ENCODE data around the gene SEC16B. TPM values are rescaled to one million over a fixed set of nuclear protein-coding genes. Genes with fewer than 3 reads are reported as not detected.

SEC16B gene
- total and polyA plus RNA-seq, 2 donors: 0.28 to 1.6 TPM

DNA sequence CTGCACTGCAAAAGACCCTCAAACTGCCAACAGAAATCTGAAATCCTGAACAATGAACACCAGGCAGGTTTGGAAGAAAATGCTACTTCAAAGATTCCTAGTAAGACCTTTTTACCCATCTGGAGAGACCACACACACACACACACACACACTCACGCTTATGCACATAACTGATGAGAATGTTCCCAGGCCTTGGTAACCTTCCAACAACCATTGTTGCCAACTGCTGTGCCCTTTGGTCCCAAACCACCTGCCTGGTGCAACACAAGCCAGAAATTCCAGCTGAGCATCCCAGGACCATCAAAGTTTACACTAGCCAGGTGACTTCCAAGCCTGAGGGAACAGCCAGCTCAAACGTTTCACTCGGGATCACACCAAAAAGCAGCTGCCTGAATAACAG is 56.9 kb downstream of the SEC16B start:
- H3K27ac ChIP-seq (ENCODE audit: low read depth in 1 of 2, low read length in 1 of 2): no peak overlapping the region
- no peaks in the 10 kb centered on the region for H3K36me3 ChIP-seq (ENCODE audit: control insufficient read depth in 2 of 2, insufficient read depth in 2 of 2, low read length in 1 of 2)
- H3K4me1 ChIP-seq (ENCODE audit: control insufficient read depth in 2 of 2, insufficient read depth in 2 of 2, low read length in 2 of 2): no peaks in the 10 kb centered on the region
- 67% methylated on average over 3 of the region's 3 CpGs for WGBS
- H3K9me3 ChIP-seq (ENCODE audit: control insufficient read depth in 2 of 2, insufficient read depth in 1 of 2, low read length in 1 of 2): no peaks in the 10 kb centered on the region
- no peak for DNase-seq (ENCODE audit: low read depth in 6 of 9, low spot score in 9 of 9)
- H3K4me3 ChIP-seq (ENCODE audit: low read length in 2 of 2): no peak overlapping the region
- no peaks in the 10 kb centered on the region for H3K27me3 ChIP-seq (ENCODE audit: control insufficient read depth in 2 of 2, insufficient read depth in 1 of 2, low read length in 1 of 2)

DNA sequence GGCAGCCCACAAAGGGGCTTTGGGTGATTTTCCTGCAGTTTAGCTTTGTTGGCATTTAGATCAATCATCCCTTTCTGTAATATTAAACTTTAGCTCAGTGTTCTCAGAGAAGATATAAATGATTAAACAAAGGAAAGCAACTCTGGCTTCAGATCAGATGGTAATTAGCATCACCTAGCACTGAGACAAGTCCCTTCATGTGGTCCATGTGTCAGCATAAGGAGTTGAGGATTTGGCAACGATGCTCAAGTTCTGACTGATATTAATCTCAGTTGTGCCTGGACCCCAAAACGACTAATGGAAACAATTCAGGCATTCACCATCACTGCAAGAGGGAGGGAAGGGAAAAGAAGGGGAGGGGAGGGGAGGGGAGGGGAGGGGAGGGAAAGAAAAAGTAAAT is 60.4 kb downstream of the SEC16B start:
- no peak overlapping the region for H3K27ac ChIP-seq (ENCODE audit: low read depth in 1 of 2, low read length in 1 of 2)
- no peaks in the 10 kb centered on the region for H3K27me3 ChIP-seq (ENCODE audit: control insufficient read depth in 2 of 2, insufficient read depth in 1 of 2, low read length in 1 of 2)
- peaks cover 0 to 2% of the 10 kb centered on the region in 2 donors for H3K4me1 ChIP-seq (ENCODE audit: control insufficient read depth in 2 of 2, insufficient read depth in 2 of 2, low read length in 2 of 2)
- WGBS: 59% methylated on average over 2 of the region's 2 CpGs
- no peaks in the 10 kb centered on the region for H3K36me3 ChIP-seq (ENCODE audit: control insufficient read depth in 2 of 2, insufficient read depth in 2 of 2, low read length in 1 of 2)
- H3K4me3 ChIP-seq (ENCODE audit: low read length in 2 of 2): no peak overlapping the region
- no peak for DNase-seq (ENCODE audit: low read depth in 6 of 9, low spot score in 9 of 9)
- no peaks in the 10 kb centered on the region for H3K9me3 ChIP-seq (ENCODE audit: control insufficient read depth in 2 of 2, insufficient read depth in 1 of 2, low read length in 1 of 2)

DNA sequence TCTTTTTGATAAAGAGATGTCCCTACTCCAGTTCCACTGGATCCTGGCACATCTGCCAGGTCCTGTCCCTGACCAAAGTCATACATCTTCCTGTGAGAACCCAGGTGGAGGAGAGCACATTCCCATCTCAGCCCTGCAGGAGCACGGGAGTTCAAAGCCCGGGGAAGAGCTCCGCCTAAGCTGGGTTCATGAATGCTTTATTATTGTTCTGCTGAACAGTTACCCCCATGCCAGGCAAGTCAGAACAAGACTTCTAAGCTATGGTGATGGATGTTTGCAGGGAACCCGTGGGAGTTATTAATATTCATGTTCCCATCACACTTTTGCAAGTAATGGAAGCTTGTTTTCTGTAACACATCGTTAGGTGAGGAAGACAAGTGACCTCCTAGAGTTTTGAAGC is 62.9 kb downstream of the SEC16B start:
- no peaks in the 10 kb centered on the region for H3K27me3 ChIP-seq (ENCODE audit: control insufficient read depth in 2 of 2, insufficient read depth in 1 of 2, low read length in 1 of 2)
- WGBS: 84% methylated on average over 5 of the region's 5 CpGs
- no peak overlapping the region for H3K27ac ChIP-seq (ENCODE audit: low read depth in 1 of 2, low read length in 1 of 2)
- H3K9me3 ChIP-seq (ENCODE audit: control insufficient read depth in 2 of 2, insufficient read depth in 1 of 2, low read length in 1 of 2): no peaks in the 10 kb centered on the region
- H3K36me3 ChIP-seq (ENCODE audit: control insufficient read depth in 2 of 2, insufficient read depth in 2 of 2, low read length in 1 of 2): no peaks in the 10 kb centered on the region
- no peak for DNase-seq (ENCODE audit: low read depth in 6 of 9, low spot score in 9 of 9)
- H3K4me3 ChIP-seq (ENCODE audit: low read length in 2 of 2): no peak overlapping the region
- peaks cover 0 to 2% of the 10 kb centered on the region in 2 donors for H3K4me1 ChIP-seq (ENCODE audit: control insufficient read depth in 2 of 2, insufficient read depth in 2 of 2, low read length in 2 of 2)

DNA sequence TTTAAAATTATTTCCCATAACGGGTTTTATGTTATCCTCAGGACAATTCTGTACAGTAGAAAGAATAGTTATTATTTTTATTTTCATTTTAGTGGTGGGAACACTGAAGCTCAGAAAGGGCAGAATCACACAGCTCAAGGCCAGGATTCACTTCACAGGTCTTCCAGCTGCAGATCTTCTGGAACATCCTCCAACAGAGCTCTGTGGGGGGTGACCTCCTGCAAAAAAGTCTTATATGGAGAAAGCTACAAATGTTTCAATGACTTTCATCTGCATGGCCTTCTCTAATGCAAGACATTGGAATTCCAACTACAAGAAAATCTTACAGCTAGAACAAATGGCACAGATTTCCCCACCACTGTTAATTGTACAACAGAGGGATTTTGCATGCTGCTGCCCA is 64.2 kb downstream of the SEC16B start:
- Histone ChIP-seq H3K4me1 (ENCODE audit: control insufficient read depth in 2 of 2, insufficient read depth in 2 of 2, low read length in 2 of 2) (peaks cover 0 to 2% of the 10 kb centered on the region in 2 donors), H3K9me3 (ENCODE audit: control insufficient read depth in 2 of 2, insufficient read depth in 1 of 2, low read length in 1 of 2) (no peaks in the 10 kb centered on the region), H3K27me3 (ENCODE audit: control insufficient read depth in 2 of 2, insufficient read depth in 1 of 2, low read length in 1 of 2) (no peaks in the 10 kb centered on the region), H3K4me3 (ENCODE audit: low read length in 2 of 2) (no peak overlapping the region), H3K27ac (ENCODE audit: low read depth in 1 of 2, low read length in 1 of 2) (no peak overlapping the region), H3K36me3 (ENCODE audit: control insufficient read depth in 2 of 2, insufficient read depth in 2 of 2, low read length in 1 of 2) (no peaks in the 10 kb centered on the region)
- DNase-seq (ENCODE audit: low read depth in 6 of 9, low spot score in 9 of 9): no peak
- WGBS: 95% methylated on average over 1 of the region's 1 CpG

DNA sequence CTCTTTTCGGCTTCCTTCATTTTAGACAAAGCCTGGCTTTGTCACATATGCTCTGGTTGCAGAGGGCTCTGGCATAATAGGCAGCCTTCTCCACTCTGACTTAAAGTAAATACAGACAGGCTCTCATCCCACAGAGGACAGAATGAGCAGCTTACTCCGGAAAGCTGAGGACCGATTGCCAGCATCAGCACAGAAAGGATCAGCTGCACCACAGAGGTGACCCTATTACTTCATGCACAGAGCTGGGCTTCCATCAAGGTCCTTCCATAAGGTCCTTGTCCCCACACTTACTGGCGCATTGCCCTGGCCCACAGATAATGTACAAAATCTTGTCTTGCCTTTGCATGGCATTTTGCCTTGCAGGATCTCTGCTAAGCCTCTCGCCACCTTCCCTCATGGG is 67.6 kb downstream of the SEC16B start:
- WGBS: 94% methylated on average over 5 of the region's 5 CpGs
- Histone ChIP-seq H3K4me3 (ENCODE audit: low read length in 2 of 2) (no peak overlapping the region), H3K27ac (ENCODE audit: low read depth in 1 of 2, low read length in 1 of 2) (no peak overlapping the region), H3K9me3 (ENCODE audit: control insufficient read depth in 2 of 2, insufficient read depth in 1 of 2, low read length in 1 of 2) (no peaks in the 10 kb centered on the region), H3K4me1 (ENCODE audit: control insufficient read depth in 2 of 2, insufficient read depth in 2 of 2, low read length in 2 of 2) (no peaks in the 10 kb centered on the region), H3K27me3 (ENCODE audit: control insufficient read depth in 2 of 2, insufficient read depth in 1 of 2, low read length in 1 of 2) (no peaks in the 10 kb centered on the region), H3K36me3 (ENCODE audit: control insufficient read depth in 2 of 2, insufficient read depth in 2 of 2, low read length in 1 of 2) (no peaks in the 10 kb centered on the region)
- DNase-seq (ENCODE audit: low read depth in 6 of 9, low spot score in 9 of 9): no peak

DNA sequence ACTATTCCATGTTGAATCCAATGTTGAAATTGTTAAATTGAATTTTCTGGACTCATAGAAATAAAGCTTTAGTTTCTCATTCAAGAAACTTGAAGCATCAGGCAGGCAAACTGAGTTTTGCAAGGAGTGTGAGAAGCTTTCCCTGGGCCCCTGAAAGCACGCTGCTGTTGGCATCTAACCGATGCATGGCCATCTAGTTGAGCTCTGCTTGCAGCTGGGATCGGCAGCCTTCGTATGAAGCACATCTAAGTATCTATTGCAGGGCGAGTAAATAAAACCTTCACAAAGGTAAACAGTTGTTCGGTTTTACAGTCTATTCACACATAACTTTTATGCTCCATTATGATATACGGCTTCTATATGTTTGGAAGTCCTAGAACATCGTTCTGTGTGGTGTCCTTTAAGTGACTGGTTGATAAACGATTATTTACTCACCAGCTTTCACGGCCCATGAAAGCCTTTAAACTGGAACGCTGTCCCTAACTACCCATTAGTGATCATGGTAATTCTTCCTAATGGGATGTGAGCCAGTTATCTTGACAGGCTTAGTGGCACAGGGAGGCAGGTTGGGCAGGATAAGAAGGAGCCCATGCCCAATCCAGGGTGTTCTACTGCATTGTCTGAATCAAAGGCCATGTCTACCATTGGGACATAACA is 71.7 kb downstream of the SEC16B start:
- WGBS: 66% methylated on average over 11 of the region's 11 CpGs
- Histone ChIP-seq H3K9me3 (ENCODE audit: control insufficient read depth in 2 of 2, insufficient read depth in 1 of 2, low read length in 1 of 2) (no peaks in the 10 kb centered on the region), H3K27ac (ENCODE audit: low read depth in 1 of 2, low read length in 1 of 2) (no peak overlapping the region), H3K36me3 (ENCODE audit: control insufficient read depth in 2 of 2, insufficient read depth in 2 of 2, low read length in 1 of 2) (no peaks in the 10 kb centered on the region), H3K4me1 (ENCODE audit: control insufficient read depth in 2 of 2, insufficient read depth in 2 of 2, low read length in 2 of 2) (no peaks in the 10 kb centered on the region), H3K27me3 (ENCODE audit: control insufficient read depth in 2 of 2, insufficient read depth in 1 of 2, low read length in 1 of 2) (no peaks in the 10 kb centered on the region), H3K4me3 (ENCODE audit: low read length in 2 of 2) (no peak overlapping the region)
- DNase-seq (ENCODE audit: low read depth in 6 of 9, low spot score in 9 of 9): no peak

DNA sequence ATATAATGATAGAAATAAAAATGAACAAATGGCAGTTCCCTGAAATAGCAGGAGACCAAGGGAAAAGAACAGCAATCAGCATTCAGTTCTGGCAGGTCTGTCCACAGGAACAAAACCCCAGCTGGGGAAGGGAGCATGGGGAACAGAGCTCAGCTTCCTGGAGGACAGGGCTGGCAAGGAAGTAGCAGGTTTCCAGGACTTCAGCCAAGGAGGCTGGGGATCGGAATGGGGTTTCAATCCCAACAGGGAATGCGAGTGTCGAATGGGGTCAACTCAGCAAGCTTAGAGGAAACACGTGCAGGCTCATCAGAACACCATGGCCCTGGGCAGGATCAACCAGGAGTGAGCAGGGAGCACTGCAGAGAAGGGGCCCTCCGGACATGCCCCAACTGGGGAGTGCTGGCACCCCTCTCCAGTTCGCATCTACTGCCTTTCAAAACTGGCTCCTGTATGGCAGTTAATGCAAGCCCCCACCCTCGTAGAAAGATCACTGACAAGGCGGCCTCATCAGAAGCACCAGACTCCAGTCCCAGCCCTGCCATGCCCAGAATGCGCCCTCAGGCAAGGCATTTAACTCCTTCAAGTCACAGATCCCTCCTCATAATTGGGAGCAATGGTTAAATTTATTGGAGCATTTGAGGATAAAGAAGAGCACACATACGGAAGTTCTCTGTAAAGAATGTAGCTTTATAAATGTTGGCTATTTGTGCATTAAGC is 72.4 kb downstream of the SEC16B start:
- no peaks in the 10 kb centered on the region for H3K9me3 ChIP-seq (ENCODE audit: control insufficient read depth in 2 of 2, insufficient read depth in 1 of 2, low read length in 1 of 2)
- no peaks in the 10 kb centered on the region for H3K4me1 ChIP-seq (ENCODE audit: control insufficient read depth in 2 of 2, insufficient read depth in 2 of 2, low read length in 2 of 2)
- DNase-seq (ENCODE audit: low read depth in 6 of 9, low spot score in 9 of 9): no peak
- no peak overlapping the region for H3K4me3 ChIP-seq (ENCODE audit: low read length in 2 of 2)
- 83% methylated on average over 10 of the region's 10 CpGs for WGBS
- H3K36me3 ChIP-seq (ENCODE audit: control insufficient read depth in 2 of 2, insufficient read depth in 2 of 2, low read length in 1 of 2): no peaks in the 10 kb centered on the region
- no peaks in the 10 kb centered on the region for H3K27me3 ChIP-seq (ENCODE audit: control insufficient read depth in 2 of 2, insufficient read depth in 1 of 2, low read length in 1 of 2)
- no peak overlapping the region for H3K27ac ChIP-seq (ENCODE audit: low read depth in 1 of 2, low read length in 1 of 2)

Other genes with a start within 250 kb of the SEC16B start
- 2.6 TPM for gene RASAL2, start 124.0 kb upstream of the SEC16B start, total RNA-seq
- gene RASAL2, start 124.0 kb upstream of the SEC16B start, polyA plus RNA-seq: 1.9 TPM

Data from thymus (tissue), 11 donors.